ENCODE measurements around the gene OR8B3. TPM values are rescaled to one million over a fixed set of nuclear protein-coding genes. Genes with fewer than 3 reads are reported as not detected.
A peak's percentile ranks its signal among the peaks of the same experiment; 100 is the strongest.
"Not testable (repeated sequence)": the region's sequence is repeated elsewhere in the genome, so short reads cannot be mapped to it uniquely, and the experiment has no call there.

OR8B3 gene
- total and polyA plus RNA-seq, 7 donors, result not detected

- no peaks in the 10 kb centered on the region for H3K4me1 ChIP-seq
- intact Hi-C loops (cut with DNase I), result no loop called here
- H3K4me3 ChIP-seq, result no peak overlapping the region
- no peaks in the 10 kb centered on the region for H3K36me3 ChIP-seq
- no peaks in the 10 kb centered on the region for H3K27me3 ChIP-seq
- no peaks in the 10 kb centered on the region for H3K9me3 ChIP-seq
- no peak for DNase-seq
- WGBS, 2 donors, result 47 to 64% methylated on average over 2 of the region's 2 CpGs
- no peak overlapping the region for H3K27ac ChIP-seq
- TF ChIP-seq EP300 (IDR thresholded peaks at IDR 0.05), result no peak
- TF ChIP-seq POLR2A (IDR thresholded peaks at IDR 0.05), result no peak
- TF ChIP-seq, protein P1, sequence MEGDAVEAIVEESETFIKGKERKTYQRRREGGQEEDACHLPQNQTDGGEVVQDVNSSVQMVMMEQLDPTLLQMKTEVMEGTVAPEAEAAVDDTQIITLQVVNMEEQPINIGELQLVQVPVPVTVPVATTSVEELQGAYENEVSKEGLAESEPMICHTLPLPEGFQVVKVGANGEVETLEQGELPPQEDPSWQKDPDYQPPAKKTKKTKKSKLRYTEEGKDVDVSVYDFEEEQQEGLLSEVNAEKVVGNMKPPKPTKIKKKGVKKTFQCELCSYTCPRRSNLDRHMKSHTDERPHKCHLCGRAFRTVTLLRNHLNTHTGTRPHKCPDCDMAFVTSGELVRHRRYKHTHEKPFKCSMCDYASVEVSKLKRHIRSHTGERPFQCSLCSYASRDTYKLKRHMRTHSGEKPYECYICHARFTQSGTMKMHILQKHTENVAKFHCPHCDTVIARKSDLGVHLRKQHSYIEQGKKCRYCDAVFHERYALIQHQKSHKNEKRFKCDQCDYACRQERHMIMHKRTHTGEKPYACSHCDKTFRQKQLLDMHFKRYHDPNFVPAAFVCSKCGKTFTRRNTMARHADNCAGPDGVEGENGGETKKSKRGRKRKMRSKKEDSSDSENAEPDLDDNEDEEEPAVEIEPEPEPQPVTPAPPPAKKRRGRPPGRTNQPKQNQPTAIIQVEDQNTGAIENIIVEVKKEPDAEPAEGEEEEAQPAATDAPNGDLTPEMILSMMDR (IDR thresholded peaks at IDR 0.05), result no peak
- TF ChIP-seq POLR2AphosphoS5 (IDR thresholded peaks at IDR 0.05), result no peak
These were observed 6.8 kb upstream of the OR8B3 start for GRCh38 chr11:124405581-124405980.

DNA sequence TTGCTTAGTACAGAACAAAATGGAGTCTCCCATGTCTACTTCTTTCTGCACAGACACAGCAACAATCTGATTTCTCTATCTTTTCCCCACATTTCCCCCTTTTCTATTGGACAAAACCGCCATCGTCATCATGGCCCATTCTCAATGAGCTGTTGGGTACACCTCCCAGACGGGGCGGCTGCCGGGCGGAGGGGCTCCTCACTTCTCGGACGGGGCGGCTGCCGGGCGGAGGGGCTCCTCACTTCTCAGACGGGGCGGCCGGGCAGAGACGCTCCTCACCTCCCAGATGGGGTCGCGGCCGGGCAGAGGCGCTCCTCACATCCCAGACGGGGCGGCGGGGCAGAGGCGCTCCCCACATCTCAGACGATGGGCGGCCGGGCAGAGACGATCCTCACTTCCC lies 4.4 kb upstream of the OR8B3 start:
- intact Hi-C loops (cut with DNase I); H3K4me3 ChIP-seq; H3K4me1 ChIP-seq; DNase-seq; H3K9me3 ChIP-seq; H3K27ac ChIP-seq; H3K36me3 ChIP-seq; H3K27me3 ChIP-seq: not testable (repeated sequence)
- 93 to 94% methylated on average over 23 to 26 of the region's 27 CpGs for WGBS, 2 donors

DNA sequence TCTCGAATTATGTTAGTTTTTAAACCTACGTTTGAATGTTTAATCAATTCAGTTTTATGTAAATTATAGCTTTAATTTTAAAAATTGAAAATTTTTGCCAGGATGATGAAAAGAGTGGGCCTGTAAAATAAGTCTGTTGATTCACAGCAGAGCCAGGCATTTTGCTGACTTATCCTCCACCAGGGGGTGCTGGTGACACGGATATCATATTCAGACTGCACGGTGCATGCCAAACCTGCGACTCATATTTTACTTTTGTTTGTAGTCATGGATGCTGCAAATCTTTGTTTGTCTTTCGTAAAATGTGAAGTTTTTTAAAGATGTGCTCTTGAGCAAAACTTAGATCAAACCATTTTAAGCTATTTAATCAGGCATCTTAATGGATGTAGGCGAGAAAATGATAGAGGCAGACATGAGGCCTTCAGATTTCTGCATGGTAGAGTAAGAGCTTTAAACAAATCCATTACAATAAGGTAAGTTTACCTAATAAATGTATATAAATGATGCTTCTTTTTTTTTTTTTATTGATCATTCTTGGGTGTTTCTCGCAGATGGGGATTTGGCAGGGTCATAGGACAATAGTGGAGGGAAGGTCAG lies 3.6 kb upstream of the OR8B3 start:
- DNase-seq, result no peak
- H3K27me3 ChIP-seq, result no peaks in the 10 kb centered on the region
- intact Hi-C loops (cut with DNase I), result no loop called here
- no peaks in the 10 kb centered on the region for H3K36me3 ChIP-seq
- no peaks in the 10 kb centered on the region for H3K4me1 ChIP-seq
- no peak for TF ChIP-seq POLR2AphosphoS5 (IDR thresholded peaks at IDR 0.05)
- TF ChIP-seq, protein P1 (IDR thresholded peaks at IDR 0.05), result peak in 1 of 4 experiments; percentile 30
- H3K27ac ChIP-seq, result no peak overlapping the region
- 31 to 46% methylated on average over 8 of the region's 8 CpGs for WGBS, 2 donors
- H3K9me3 ChIP-seq, result no peaks in the 10 kb centered on the region
- no peak overlapping the region for H3K4me3 ChIP-seq

DNA sequence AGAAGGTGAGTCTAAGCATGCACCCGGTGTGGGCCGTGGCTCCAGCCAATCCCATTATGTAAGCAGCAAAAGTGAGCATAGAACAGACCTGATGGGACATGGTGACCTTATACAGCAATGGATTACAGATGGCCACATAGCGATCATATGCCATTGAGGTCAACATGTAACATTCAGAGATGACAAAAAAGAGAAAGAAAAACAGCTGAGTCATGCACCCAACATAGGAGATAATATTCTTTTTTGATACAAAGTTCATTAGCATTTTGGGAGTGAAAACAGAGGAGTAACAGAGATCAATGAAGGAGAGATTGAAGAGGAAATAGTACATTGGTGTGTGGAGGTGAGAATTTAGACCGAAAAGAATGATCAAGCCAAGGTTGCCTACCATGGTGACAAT lies 2.0 kb downstream of the OR8B3 start:
- 89 to 93% methylated on average over 2 of the region's 4 CpGs for WGBS, 2 donors
- H3K4me3 ChIP-seq; H3K9me3 ChIP-seq; H3K36me3 ChIP-seq; H3K4me1 ChIP-seq; DNase-seq; H3K27ac ChIP-seq; H3K27me3 ChIP-seq; intact Hi-C loops (cut with DNase I): not testable (repeated sequence)

DNA sequence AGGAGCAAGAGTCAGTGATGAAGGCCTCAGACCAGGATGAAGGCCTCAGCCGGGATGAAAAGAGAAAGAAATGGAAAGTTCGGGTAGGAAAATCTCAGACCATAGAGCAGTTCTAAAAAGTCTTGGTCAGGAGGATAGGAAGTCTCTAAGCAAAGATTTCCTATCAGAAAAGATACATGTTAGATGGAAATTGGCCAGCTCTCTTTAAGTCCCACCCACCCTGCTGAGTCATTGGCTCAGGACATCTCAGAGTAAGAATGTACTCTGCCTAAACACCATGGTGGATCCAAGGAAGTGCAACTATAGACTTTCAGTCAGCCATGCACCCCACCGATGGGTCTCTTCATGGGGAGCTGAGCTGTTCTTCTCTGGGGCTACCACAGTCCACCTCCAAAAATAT lies 4.4 kb downstream of the OR8B3 start:
- H3K36me3 ChIP-seq, result no peaks in the 10 kb centered on the region
- DNase-seq, result no peak
- H3K4me1 ChIP-seq, result no peaks in the 10 kb centered on the region
- intact Hi-C loops (cut with DNase I), result no loop called here
- no peak for TF ChIP-seq POLR2AphosphoS5 (IDR thresholded peaks at IDR 0.05)
- TF ChIP-seq EP300 (IDR thresholded peaks at IDR 0.05), result no peak
- TF ChIP-seq, protein P1 (IDR thresholded peaks at IDR 0.05), result no peak
- no peaks in the 10 kb centered on the region for H3K9me3 ChIP-seq
- H3K4me3 ChIP-seq, result no peak overlapping the region
- whole genome bisulfite sequencing, 2 donors, result 61 to 90% methylated on average over 3 of the region's 3 CpGs
- H3K27me3 ChIP-seq, result no peaks in the 10 kb centered on the region
- no peak overlapping the region for H3K27ac ChIP-seq

DNA sequence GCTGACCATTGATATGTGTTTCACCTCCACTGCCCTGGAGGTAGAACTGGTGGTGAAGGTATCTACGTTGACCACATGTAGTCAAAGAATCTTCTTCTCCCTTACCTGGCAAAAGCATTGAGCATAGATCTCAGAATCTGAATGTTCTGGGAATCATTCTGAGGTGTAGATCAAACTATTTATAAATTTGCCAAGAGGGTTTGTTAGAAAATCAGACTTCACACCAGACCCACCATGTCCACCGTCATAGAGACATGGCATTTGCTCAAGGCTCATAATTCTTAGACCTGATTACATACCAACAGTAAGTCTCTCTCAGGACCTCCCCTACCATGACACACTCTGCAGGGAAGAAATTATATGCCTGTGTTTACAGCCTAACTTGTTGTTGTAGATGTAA lies 14.4 kb downstream of the OR8B3 start, which contains the start of gene OR8B2:
Gene OR8B2, minus strand, starts transcription at position 101 of the 400 bp plus-strand sequence. CDS start 1,156 bp downstream, outside the sequence.
- no peaks in the 10 kb centered on the region for H3K9me3 ChIP-seq
- intact Hi-C loops (cut with DNase I), result no loop called here
- no peaks in the 10 kb centered on the region for H3K27me3 ChIP-seq
- 77 to 85% methylated on average over 2 of the region's 2 CpGs for WGBS, 2 donors
- no peak for TF ChIP-seq EP300 (IDR thresholded peaks at IDR 0.05)
- TF ChIP-seq POLR2AphosphoS5 (IDR thresholded peaks at IDR 0.05), result no peak
- TF ChIP-seq, protein P1 (IDR thresholded peaks at IDR 0.05), result no peak
- no peak for TF ChIP-seq POLR2A (IDR thresholded peaks at IDR 0.05)
- H3K27ac ChIP-seq, result no peak within 1 kb of the TSS
- H3K4me1 ChIP-seq, result no peaks in the 10 kb centered on the region
- no peaks in the 10 kb centered on the region for H3K36me3 ChIP-seq
- H3K4me3 ChIP-seq, result no peak within 1 kb of the TSS
- no peak for DNase-seq

GRCh38 chr11:124382857-124383256 lies 16.0 kb downstream of the OR8B3 start:
- H3K4me3 ChIP-seq; H3K4me1 ChIP-seq; intact Hi-C loops (cut with DNase I); H3K36me3 ChIP-seq; H3K27me3 ChIP-seq; DNase-seq; H3K27ac ChIP-seq; H3K9me3 ChIP-seq: not testable (repeated sequence)
- WGBS, 2 donors, result 86 to 89% methylated on average over 4 of the region's 6 CpGs

All from sigmoid colon (tissue), 7 donors.